Hippocampal formation (tissue), 2 donors: ENCODE data around the gene EXD3.
A peak's percentile ranks its signal among the peaks of the same experiment; 100 is the strongest.

Experiments used
- DNase-seq, 2 donors: peaks; one replicate each; lab custom pipeline; 2025; lab: John Stamatoyannopoulos, UW

EXD3 gene

DNA sequence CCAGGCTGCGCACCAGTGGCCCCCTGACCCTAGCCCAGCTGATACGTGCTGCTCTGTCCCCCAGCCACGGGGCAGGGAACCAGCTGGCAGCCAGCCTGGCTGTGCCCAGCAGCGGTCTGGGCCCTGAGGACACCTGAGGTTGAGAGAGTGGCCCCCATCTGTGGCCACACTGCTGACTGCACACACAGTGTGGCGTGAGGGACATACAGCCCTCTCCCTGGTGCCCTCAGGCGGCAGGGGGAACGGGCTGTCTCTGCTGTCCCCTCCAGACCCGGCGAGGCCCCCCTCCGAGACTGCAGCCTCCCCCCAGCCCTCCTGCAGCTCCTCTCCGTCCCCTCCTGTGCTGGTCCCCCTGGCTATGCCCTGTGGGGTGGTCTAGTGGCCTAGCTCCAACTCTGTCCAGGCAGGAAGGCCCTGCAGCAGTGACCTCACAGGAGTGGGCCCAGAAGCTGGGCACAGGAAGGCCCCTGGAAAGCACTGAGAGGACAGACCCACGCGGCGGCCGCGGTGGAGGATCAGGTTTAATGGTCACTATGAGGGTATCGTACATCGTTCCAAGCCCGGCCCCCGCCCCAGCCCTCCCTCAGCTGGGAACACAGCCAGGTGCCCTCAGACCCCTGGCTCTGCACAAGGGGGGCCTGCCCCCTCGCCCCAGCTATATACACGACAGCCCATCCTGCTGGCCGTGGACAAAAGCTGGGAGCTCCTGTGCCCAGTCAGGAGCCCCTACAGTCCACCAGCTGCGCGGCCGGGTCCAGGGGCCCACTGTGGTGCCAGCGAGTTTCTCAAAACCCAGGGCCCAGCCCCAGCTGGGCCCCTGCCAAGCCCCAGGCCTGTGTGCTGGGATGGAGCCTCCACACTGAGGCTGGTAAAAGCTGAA lies 25.0 kb upstream of the EXD3 start:
- no peak for DNase-seq

DNA sequence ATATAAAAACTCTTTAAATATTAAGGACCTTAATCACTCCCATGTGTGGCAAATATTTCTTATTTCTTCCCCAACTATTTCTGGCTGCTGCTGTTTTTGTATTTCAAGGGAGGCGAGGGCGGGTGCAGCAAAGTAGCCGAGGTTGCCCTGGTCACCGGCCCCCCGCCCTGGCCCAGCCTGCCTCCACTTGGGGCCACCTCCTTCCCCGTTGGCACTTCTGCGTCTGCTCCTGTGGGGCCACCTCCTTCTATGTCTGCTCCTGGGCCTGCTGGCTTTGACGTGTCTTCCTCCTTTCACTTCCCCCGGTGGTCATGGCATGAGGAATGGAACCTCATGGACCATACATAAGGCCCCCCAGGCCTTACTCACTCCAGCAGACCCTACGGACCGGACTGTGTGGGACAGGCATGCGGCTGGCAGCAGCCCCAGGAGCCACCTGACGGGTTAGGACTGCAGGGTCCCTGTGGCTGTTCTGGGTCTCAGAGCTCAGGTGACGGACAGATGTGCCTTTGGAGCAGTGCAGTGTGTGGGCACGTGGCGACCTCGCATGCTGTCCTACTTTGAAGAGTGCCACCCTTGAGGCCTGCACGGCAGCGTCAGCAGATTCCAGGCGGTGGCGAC lies 24.0 kb upstream of the EXD3 start:
- peak in 1 of 2 donors; percentile 22 for DNase-seq

DNA sequence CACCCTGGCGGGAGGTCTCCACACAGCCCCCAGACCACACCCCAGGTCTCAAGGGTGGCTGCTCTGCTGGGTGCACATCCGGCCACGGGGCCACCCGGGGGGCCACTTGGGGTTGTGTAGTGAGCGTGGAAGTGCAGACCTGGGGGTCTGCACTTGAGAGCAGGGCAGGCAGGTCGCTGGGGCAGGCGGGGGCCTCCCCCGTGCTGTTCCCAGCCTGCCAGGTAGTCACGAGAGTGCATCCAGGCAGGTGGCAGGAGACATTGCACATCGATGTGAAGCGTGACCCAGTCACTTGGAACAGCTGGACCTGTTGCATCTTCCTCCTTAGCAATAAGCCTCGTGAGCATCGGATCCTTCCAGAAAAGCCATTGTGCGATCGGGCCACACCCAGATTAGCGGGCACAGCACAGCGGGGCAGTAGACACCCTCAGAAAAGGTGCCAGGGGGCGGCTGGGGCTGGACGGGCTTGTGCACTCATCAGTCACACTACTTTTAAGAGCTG lies 23.0 kb upstream of the EXD3 start:
- DNase-seq = no peak

DNA sequence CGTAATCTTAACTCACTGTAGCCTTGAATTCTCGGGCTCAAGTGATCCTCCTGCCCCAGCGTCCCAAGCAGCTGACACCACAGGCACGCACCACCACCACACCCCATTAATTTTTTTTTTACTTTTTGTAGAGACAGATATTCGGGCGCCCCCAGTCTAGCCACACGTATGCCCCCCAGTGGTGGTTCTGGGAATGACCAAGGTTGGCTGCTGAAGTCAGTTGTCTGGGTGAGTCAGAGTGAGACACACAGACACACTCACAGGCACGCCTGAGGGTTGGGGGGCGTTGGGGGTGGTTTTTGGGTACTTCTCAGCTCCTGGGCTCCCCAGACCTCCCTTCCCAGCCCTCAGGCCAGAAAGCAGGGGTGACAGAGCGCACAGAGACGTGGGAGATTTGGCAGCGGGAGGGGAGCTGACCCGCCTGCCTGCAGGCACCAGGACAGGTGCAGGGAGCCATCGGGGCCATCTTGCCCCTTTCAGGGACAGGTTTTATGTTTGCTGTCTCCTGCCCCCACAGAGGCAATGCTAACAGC lies 22.4 kb upstream of the EXD3 start:
- peak in 1 of 2 donors; percentile 44 for DNase-seq

DNA sequence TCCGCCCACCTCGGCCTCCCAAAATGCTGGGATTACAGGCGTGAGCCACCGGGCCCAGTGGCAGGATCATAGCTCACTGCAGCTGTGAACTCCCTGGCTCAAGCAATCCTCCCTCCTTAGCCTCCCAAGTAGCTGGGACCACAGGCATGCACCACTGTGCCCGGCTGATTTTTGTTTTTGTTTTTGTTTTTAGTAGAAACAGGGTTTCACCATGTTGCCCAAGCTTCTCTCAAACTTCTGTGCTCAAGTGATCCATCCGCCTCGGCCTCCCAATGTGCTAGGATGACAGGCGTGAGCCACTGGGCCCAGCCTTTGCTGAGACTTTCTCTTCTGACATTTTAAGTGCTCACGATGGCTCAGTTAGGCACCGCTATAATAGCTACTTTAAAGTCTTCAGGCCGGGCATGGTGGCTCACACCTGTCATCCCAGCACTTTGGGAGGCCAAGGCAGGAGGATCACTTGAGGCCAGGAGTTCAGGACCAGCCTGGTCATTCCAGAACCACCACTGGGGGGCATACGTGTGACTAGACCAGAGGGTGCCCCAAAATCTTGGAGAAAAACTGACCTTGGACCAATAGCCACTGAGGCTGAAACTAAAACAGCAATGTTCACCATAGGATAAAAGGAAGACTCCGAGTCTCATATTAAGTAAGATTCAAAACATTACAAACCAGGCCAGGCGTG lies 21.3 kb upstream of the EXD3 start:
- DNase-seq = no peak

DNA sequence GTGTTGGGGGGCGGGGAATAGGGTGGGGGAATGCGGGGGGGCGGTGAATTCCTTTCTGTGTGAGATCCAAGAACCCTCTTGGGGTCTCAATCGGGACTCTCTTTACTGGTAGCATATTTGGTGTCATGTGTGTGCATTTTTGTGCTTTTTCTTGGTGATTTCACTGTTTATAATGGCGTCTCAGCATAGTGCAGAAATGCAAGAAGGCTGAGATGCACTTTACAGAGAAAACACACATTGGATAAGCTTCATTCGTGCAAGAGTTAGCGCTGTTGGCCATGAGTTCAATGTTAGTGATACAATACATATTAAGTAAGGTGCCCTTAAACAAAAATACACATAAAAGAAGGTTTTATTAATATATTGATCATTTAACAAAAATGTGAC lies 19.0 kb upstream of the EXD3 start:
- no peak for DNase-seq

DNA sequence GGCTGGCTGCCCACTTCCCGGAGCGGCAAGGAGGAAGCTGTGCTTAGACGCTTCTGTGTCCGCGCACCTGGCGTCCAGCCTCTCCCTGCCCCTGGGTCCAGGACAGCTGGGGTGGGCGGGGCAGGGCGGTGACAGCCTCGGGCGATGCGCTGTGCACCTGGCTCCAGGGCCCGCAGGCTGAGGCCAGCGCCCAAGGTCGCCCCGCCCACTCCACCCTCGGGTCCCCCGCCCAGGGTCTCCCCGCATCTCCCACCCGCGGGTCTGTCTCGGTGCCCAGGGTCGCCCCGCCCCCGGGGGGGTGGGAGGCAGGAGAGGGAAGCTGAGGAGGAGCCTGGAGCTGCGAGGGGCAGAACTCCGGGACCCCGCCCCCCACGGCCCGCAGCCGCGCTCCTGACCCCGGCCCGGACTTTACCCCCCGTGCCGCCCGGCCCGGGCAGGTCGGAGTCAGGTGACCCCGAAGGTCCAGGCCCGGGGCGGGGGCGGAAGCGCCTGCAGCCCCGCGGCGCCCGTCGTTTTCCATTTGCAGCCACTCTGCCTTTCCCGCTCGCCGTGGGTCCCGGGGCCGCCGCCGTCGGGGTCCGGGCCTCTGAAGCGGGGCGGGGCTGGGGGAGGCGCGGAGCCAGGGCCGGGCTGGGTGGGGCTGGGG lies 18.4 kb upstream of the EXD3 start, which contains the start of gene ENTPD8:
Gene ENTPD8 (minus strand): TSS at position 69 of the 646 bp plus-strand sequence. CDS start 3,072 bp downstream, outside the sequence.
- DNase-seq = no peak

DNA sequence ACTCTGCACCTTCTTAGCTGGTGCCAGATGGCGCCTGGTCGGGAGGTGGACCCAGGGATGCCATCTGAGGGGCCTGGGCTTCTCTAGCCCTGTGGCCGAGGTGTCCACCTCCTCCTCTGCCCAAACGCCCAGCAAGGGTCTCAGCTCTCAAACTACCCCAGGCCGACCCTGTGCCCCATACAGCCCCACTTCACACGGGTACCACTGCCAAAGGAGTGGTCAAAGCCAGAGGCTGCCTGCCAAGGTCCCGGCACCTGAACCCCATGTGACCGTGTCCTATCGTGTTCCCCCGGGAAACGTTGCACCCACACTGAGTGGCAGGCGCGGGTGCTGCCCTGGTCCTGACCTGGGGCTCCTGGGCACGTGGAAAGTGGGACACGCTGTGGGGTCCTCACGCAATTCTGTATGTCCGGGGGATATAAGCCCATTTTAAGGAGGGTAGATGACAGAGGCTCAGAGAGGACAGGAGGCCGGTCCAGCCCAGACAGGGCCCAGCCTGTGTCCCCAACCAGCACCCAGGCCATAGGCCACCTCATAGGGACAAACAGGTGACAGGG lies 16.3 kb upstream of the EXD3 start:
- DNase-seq = no peak

DNA sequence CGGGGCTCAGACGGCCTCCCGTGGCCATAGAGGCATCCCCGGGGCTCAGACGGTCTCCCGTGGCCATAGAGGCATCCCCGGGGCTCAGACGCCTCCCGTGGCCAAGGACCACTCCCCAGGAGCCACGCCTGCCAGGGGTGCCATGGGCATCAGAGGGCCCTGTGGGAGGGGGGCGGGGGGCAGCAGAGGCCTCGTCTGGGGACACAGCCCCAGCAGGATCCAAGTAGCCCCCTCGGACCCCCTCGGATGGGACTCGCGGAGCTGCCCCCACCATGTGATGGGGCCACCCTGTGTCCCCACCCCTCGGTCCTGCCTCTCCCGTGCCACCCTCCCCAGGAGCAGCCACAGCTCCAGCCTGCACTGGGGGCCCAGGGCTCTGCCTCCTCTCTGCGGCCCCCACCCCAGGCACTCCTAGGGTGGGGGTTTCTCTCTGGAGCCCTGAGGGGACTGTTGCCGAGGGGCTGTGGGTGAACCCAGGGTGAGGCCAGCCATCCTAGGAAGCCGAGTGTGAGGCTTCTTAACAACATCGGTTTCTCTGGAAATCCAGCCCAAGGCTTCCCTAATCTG lies 15.7 kb upstream of the EXD3 start:
- no peak for DNase-seq

DNA sequence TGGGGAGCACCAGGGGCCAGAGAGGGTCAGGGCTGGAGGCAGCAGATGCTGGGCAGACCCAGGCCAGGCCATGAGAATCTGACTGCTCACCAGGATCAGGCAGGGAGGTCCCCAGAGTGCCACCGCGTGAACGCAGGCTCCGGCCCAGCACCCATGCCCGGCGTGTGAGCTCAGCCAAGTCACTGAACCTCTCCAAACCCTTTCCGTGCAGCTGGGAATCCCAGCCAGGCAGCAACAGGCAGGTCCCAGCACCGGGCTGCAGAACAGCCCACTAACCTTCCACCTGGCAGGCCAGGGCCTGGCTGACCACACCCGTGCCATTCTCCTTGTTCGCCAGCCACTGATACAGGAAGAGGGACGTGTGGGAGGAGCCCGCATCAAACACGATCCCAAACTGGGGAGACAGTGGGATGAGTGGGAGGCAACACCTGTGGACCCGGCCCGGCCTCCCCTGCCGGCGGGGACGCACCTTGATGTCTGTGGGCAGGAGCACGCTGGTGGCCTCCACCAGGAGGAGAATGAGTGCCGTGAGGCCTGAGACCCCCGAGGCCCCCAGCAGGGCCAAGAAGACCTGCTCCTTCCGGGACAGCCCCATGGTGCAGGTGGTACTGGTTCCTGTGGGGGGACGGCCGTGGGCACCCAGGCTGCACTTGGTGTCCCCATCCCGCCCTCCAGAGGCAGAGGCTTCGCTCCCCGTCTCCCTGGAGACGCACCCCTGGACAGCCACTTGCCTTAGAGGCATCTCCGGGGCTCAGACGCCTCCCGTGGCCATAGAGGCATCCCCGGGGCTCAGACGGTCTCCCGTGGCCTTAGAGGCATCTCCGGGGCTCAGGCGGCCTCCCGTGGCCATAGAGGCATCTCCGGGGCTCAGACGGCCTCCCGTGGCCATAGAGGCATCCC lies 15.0 kb upstream of the EXD3 start:
- DNase-seq = no peak

DNA sequence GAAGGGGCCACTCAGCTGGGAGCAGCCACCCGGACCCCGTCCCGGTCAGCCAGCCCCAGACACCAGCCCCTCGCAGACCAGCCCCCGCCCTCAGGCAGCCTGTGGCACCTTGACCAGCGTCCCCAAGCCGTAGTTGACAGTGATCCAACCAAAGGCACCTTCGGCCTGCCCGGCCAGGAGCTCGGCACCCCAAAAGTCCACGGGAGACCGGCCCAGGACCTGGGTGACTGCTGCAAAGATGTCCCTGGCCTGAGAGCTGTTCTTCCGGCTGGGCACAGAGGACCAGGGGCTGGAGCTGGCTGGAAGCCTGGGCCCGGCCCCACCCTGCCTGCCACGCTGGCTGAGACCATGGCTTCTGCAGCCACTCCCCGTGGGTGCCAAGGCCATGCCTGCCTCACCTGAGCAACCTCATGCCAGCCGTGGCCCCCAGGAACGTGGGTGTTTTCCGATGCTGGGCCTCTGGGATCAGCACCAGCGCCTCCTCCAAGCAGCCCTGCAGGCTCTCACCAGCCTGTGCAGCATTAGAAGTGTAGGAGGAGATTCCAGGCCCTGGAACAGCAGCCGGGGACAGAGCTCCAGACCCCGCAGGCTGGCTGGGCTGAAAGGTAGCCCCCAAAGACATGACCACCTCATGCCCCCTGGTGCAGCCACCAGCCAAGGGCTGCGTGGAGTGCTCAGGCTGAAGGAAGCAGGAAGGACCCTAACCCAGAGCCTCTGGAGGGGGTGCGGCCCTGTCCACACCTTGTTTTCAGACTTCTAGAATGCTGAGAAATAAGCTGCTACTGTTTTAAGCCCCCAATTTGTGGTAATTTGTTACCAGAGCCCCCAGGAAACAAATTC lies 14.0 kb upstream of the EXD3 start:
- no peak for DNase-seq

DNA sequence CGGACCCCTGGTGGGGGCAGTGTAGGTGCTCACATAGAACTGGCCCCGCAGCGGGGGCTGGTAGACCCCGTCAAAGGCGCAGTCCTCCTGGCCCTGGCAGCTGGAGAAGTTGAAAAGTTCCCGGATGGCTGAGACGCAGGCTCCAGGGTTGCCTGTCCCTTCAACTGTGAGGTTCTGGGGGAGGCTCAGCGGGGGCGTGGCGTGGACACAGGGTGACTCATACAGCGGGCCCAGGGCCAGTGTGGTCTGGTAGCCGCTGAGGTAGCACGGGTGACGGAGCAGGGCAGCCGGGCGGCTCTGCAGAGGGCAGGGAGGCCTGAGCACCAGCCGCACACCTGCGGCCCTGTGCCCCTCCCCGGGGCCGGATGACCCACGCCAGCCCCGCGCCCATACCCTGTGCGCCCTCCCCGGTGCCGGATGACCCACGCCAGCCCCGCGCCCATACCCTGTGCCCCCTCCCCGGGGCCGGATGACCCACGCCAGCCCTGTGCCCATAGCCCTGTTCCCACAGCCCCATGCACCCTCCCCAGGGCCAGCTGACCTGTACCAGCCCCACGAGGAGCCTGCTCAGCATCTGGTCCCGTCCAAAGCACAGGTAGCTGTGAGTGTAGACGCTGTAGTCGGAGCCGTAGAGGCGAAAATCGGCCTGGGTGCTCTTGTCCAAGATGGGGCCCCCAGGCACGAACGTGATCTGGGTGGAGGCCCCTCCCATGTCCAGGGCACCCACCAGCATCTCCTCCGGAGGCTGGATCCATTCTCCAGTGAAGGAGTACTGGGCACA lies 13.2 kb upstream of the EXD3 start:
- DNase-seq = no peak

DNA sequence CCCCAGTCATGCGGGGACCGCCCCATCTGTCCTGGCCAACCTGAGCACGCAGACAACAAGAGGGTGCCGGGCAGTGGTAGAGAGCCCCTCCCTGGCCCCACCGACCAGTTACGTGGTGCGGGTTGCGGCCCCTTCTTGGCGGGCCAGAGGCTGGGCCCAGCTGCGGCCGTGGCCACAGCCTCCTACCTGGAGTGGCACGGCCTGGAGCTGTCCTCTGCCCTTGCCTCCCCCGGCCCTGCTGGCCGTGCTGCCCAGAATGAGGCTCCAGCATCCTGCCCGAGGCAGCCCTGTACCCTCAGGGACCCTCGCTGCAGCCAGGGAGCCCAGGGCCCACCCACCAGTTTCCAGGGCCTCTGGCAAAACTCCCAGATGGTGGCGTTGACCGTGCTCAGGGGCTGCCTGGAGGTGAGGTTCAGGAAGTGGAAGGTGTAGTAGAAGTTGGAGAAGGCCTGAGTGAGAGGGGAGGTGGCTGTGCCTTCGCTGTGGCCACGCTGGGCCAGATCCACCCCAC lies 12.5 kb upstream of the EXD3 start:
- DNase-seq = no peak

DNA sequence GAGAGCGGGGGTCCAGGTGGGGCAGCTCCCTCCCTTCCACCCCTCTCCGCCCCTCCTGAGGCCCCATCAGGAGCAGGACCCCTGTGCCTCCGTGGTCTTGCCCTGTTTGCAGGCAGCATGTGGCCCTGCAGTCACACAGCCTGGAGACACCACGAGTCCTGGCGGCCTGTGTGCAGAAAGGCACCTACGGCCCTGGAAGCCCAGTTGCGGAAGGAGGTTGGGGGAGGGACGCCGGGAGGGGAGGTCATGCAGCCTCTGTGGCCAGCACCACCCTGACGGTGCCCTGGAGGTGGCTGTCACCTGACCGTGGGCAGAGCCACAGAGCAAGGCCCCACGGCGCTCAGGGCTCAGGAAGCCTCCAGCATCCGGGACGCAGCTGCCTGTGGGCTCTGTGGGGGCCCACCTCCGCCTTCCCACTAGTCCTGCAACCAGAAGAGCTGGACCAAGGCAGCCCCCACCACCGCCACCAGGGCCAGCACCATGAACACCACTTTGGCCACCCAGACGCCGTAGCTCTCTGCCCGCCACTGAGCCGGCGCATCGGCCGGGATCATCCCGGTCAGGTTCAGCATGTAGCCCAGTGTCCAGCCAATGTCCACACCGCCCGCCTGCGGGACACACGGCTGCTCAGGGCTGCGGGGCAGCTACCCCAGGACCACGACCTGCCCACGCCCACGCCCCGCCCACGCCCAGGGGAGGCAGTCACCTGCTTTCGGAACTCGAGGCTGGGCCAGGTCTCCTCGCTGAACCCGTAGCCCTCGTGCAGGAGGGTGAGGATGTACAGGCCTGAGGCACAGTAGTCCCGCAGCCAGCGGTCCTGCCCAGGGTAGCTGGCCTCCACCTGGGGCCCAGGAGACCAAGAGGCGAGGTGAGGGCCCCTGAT lies 11.8 kb upstream of the EXD3 start:
- no peak for DNase-seq

DNA sequence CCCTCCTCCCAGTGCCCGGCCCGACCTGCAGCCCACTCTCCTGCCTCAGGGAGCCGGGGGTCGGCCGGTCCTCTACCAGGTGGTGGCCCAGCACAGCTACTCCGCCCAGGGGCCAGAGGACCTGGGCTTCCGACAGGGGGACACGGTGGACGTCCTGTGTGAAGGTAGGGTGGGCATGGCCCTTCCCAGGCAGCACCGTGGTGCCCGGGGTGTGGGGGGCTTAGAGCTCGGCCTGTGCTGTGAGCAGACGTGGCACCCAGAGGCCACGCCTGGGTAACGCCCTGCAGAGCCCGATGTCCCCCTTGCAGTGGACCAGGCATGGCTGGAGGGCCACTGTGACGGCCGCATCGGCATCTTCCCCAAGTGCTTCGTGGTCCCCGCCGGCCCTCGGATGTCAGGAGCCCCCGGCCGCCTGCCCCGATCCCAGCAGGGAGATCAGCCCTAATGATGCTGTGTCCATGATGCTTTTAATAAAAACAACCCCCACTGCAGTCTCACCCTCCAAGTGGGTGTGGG lies 11.0 kb upstream of the EXD3 start:
- DNase-seq = no peak

DNA sequence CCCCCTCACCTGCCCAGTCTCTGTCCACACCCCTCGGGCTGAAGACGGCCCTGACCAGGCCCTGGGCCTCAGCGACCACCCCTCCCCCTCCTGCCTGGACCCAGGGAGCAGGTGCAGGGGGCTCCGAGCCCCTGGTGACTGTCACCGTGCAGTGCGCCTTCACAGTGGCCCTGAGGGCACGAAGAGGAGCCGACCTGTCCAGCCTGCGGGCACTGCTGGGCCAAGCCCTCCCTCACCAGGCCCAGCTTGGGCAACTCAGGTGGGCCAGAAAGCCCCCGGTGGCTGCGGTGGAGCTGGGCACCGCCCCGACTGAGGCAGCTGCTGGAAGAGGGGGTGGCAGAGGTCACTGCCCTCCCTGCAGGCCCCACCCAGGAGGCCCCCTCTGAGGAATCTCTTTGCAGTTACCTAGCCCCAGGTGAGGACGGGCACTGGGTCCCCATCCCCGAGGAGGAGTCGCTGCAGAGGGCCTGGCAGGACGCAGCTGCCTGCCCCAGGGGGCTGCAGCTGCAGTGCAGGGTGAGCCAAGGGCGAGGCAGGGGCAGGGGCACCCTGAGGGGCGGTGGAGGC lies 10.5 kb upstream of the EXD3 start:
- DNase-seq = no peak
